Ishikawa (cell line): ENCODE data around the gene MEIS3.

Experiments used
- CEBPB ChIP-seq: IDR thresholded peaks from 2 replicates; pipeline ENCODE4 v1.6.1; 2012
- CREB1 ChIP-seq: IDR thresholded peaks from 2 replicates; pipeline ENCODE4 v1.6.1; 2012; ENCODE audit warnings: low read depth
- EGR1 ChIP-seq: IDR thresholded peaks from 2 replicates; pipeline ENCODE4 v1.6.1; 2012
- EP300 ChIP-seq: IDR thresholded peaks from 2 replicates; pipeline ENCODE4 v1.6.1; 2012; ENCODE audit warnings: borderline replicate concordance
- FOXM1 ChIP-seq: IDR thresholded peaks from 2 replicates; pipeline ENCODE4 v1.6.1; 2012; ENCODE audit warnings: low read depth, borderline replicate concordance
- RAD21 ChIP-seq: IDR thresholded peaks from 2 replicates; pipeline ENCODE4 v1.6.1; 2012; ENCODE audit warnings: low read depth
- TAF1 ChIP-seq: IDR thresholded peaks from 2 replicates; pipeline ENCODE4 v1.6.1; 2012; ENCODE audit warnings: low read depth, mild to moderate bottlenecking
- TCF12 ChIP-seq: IDR thresholded peaks from 2 replicates; pipeline ENCODE4 v1.6.1; 2012; ENCODE audit warnings: low read depth
- TEAD4 ChIP-seq: IDR thresholded peaks from 2 replicates; pipeline ENCODE4 v1.6.1; 2012
- YY1 ChIP-seq: IDR thresholded peaks from 2 replicates; pipeline ENCODE4 v1.6.1; 2012; ENCODE audit warnings: low read depth
- TF ChIP-seq, protein P1 (sequence below): IDR thresholded peaks from 2 replicates; pipeline ENCODE4 v1.6.1; 2012
- TF ChIP-seq, protein P2 (sequence below): IDR thresholded peaks from 2 replicates; pipeline ENCODE4 v1.6.1; 2012
- TF ChIP-seq, protein P3 (sequence below): IDR thresholded peaks from 2 replicates; pipeline ENCODE4 v1.6.1; 2012; ENCODE audit warnings: low read depth, mild to moderate bottlenecking

DNA sequence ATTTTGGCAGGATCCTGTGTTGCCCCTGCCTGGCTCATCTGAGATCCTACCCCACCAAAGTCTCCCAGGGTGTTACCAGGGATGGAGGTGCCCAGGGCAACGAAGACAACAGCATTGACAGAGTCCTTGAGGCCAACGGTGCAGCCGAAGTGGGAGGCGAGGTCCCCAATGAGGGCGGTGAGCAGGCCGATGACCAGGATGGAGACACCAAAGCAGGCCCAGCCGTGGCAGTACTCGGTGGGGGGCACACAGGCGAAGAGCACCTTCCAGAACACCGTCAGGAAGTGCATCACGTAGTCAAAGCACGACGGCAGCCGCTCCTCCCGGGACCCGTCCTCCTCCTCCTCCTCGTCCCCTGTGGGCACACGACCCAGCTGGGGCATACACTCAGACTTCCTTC, 12.8 kb upstream of the MEIS3 start:
- TF ChIP-seq, protein P1, sequence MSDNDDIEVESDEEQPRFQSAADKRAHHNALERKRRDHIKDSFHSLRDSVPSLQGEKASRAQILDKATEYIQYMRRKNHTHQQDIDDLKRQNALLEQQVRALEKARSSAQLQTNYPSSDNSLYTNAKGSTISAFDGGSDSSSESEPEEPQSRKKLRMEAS = no peak
- TF ChIP-seq EGR1 (no peak), CREB1 (no peak), FOXM1 (no peak), RAD21 (no peak), CEBPB (no peak), YY1 (no peak), TCF12 (no peak), TAF1 (no peak), TEAD4 (no peak), EP300 (no peak)
- TF ChIP-seq, protein P2, sequence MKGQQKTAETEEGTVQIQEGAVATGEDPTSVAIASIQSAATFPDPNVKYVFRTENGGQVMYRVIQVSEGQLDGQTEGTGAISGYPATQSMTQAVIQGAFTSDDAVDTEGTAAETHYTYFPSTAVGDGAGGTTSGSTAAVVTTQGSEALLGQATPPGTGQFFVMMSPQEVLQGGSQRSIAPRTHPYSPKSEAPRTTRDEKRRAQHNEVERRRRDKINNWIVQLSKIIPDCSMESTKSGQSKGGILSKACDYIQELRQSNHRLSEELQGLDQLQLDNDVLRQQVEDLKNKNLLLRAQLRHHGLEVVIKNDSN = no peak
- TF ChIP-seq, protein P3, sequence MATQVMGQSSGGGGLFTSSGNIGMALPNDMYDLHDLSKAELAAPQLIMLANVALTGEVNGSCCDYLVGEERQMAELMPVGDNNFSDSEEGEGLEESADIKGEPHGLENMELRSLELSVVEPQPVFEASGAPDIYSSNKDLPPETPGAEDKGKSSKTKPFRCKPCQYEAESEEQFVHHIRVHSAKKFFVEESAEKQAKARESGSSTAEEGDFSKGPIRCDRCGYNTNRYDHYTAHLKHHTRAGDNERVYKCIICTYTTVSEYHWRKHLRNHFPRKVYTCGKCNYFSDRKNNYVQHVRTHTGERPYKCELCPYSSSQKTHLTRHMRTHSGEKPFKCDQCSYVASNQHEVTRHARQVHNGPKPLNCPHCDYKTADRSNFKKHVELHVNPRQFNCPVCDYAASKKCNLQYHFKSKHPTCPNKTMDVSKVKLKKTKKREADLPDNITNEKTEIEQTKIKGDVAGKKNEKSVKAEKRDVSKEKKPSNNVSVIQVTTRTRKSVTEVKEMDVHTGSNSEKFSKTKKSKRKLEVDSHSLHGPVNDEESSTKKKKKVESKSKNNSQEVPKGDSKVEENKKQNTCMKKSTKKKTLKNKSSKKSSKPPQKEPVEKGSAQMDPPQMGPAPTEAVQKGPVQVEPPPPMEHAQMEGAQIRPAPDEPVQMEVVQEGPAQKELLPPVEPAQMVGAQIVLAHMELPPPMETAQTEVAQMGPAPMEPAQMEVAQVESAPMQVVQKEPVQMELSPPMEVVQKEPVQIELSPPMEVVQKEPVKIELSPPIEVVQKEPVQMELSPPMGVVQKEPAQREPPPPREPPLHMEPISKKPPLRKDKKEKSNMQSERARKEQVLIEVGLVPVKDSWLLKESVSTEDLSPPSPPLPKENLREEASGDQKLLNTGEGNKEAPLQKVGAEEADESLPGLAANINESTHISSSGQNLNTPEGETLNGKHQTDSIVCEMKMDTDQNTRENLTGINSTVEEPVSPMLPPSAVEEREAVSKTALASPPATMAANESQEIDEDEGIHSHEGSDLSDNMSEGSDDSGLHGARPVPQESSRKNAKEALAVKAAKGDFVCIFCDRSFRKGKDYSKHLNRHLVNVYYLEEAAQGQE = no peak
